Urinary bladder (tissue), 4 donors: ENCODE data around the gene MYOC. TPM values are rescaled to one million over a fixed set of nuclear protein-coding genes. Genes with fewer than 3 reads are reported as not detected.
A peak's percentile ranks its signal among the peaks of the same experiment; 100 is the strongest.
"Not testable (repeated sequence)": the region's sequence is repeated elsewhere in the genome, so short reads cannot be mapped to it uniquely, and the experiment has no call there.

ENCODE experiments used
- DNase-seq: peaks from one replicate; pipeline ENCODE4 v3.0.0-alpha.2; 2015; ENCODE audit errors: extremely low spot score
- H3K27ac ChIP-seq: one replicate; pipeline ENCODE4 v1.5.1; 2013; ENCODE audit warnings: low read depth, mild to moderate bottlenecking, moderate library complexity
- H3K36me3 ChIP-seq: one replicate; pipeline ENCODE4 v1.6.1; 2013; ENCODE audit warnings: mild to moderate bottlenecking, moderate library complexity; ENCODE audit not compliant: insufficient read depth
- H3K4me1 ChIP-seq: one replicate; pipeline ENCODE4 v1.6.1; 2013; ENCODE audit warnings: mild to moderate bottlenecking, moderate library complexity; ENCODE audit not compliant: insufficient read depth
- H3K4me3 ChIP-seq: one replicate; pipeline ENCODE4 v1.5.1; 2013; ENCODE audit warnings: low read depth, low read length
- WGBS: extraction: QIAGEN DNeasy Blood & Tissue Kit; methylation state at CpG from one replicate; pipeline ENCODE4 v1.1.7; 2013; 5-methylcytosine and 5-hydroxymethylcytosine counted together
- polyA plus RNA-seq: library from polyadenylated mRNA; stranded (reverse); fragments of 200-250 nt; gene quantifications from one replicate; pipeline ENCODE4 v1.2.3, GENCODE V29; 2013
- total RNA-seq: library from RNA; depleted of rRNA; stranded (reverse); fragments of >200 nt; gene quantifications from one replicate; pipeline ENCODE4 v1.2.3, GENCODE V29; 2014
- donor health status: healthy with polysubstance abuse.
- donor health status: healthy.

The MYOC gene
- total and polyA plus RNA-seq, 2 donors = 1.4 to 32.2 TPM

GRCh38 chr1:171663036-171663853 lies 10.8 kb upstream of the MYOC start:
- no peaks in the 10 kb centered on the region for H3K4me1 ChIP-seq
- WGBS = 60% methylated on average over 7 of the region's 7 CpGs
- no peak for DNase-seq
- H3K27ac ChIP-seq = no peak overlapping the region
- H3K4me3 ChIP-seq = no peak overlapping the region
- H3K36me3 ChIP-seq = no peaks in the 10 kb centered on the region

GRCh38 chr1:171661076-171661650 lies 8.7 kb upstream of the MYOC start:
- 88% methylated on average over 5 of the region's 5 CpGs for WGBS
- no peak overlapping the region for H3K4me3 ChIP-seq
- no peak overlapping the region for H3K27ac ChIP-seq
- no peak for DNase-seq
- no peaks in the 10 kb centered on the region for H3K36me3 ChIP-seq
- no peaks in the 10 kb centered on the region for H3K4me1 ChIP-seq

GRCh38 chr1:171656206-171656605 lies 3.7 kb upstream of the MYOC start:
- not testable (repeated sequence) for H3K36me3 ChIP-seq, H3K4me1 ChIP-seq, H3K4me3 ChIP-seq, DNase-seq, H3K27ac ChIP-seq
- WGBS = 95% methylated on average over 9 of the region's 9 CpGs

GRCh38 chr1:171655746-171656116 lies 3.2 kb upstream of the MYOC start:
- Histone ChIP-seq H3K4me1 (no peaks in the 10 kb centered on the region), H3K27ac (peak overlapping the region; percentile 55), H3K4me3 (no peak overlapping the region), H3K36me3 (no peaks in the 10 kb centered on the region)
- WGBS = 59% methylated on average over 6 of the region's 6 CpGs
- DNase-seq = no peak

- peak; percentile 43 for DNase-seq
- WGBS = 15% methylated on average over 24 of the region's 24 CpGs
- H3K4me3 ChIP-seq = no peak overlapping the region
- H3K36me3 ChIP-seq = no peaks in the 10 kb centered on the region
- no peaks in the 10 kb centered on the region for H3K4me1 ChIP-seq
- peak overlapping the region; percentile 90 for H3K27ac ChIP-seq
Measured at GRCh38 chr1:171654942-171655745, 2.7 kb upstream of the MYOC start.

- 17% methylated on average over 8 of the region's 8 CpGs for WGBS
- no peak overlapping the region for H3K4me3 ChIP-seq
- DNase-seq = no peak
Measured at GRCh38 chr1:171654201-171654941, 1.9 kb upstream of the MYOC start.

GRCh38 chr1:171653796-171654195 lies 1.3 kb upstream of the MYOC start:
- 22% methylated on average over 1 of the region's 1 CpG for WGBS
- DNase-seq = no peak
- Histone ChIP-seq H3K4me1 (no peaks in the 10 kb centered on the region), H3K27ac (peak overlapping the region; percentile 90), H3K4me3 (no peak overlapping the region), H3K36me3 (no peaks in the 10 kb centered on the region)

More at GRCh38 chr1:171654201-171654941, 1.9 kb upstream of the MYOC start:
- no peaks in the 10 kb centered on the region for H3K36me3 ChIP-seq
- H3K4me1 ChIP-seq = no peaks in the 10 kb centered on the region
- peak overlapping the region; percentile 90 for H3K27ac ChIP-seq

GRCh38 chr1:171646249-171646560 lies 6.3 kb downstream of the MYOC start:
- Histone ChIP-seq H3K36me3 (no peaks in the 10 kb centered on the region), H3K4me3 (no peak overlapping the region), H3K4me1 (no peaks in the 10 kb centered on the region), H3K27ac (no peak overlapping the region)
- WGBS = 68% methylated on average over 1 of the region's 1 CpG
- no peak for DNase-seq

GRCh38 chr1:171645553-171646248 lies 6.8 kb downstream of the MYOC start:
- WGBS = 18% methylated on average over 8 of the region's 8 CpGs
- peak; percentile 50 for DNase-seq
- no peak overlapping the region for H3K27ac ChIP-seq
- no peaks in the 10 kb centered on the region for H3K4me1 ChIP-seq
- H3K4me3 ChIP-seq = no peak overlapping the region
- H3K36me3 ChIP-seq = no peaks in the 10 kb centered on the region

- Histone ChIP-seq H3K27ac (peak overlapping the region; percentile 30), H3K4me3 (no peak overlapping the region), H3K4me1 (no peaks in the 10 kb centered on the region), H3K36me3 (no peaks in the 10 kb centered on the region)
- 16% methylated on average over 15 of the region's 15 CpGs for WGBS
- DNase-seq = peak; percentile 53
Measured at GRCh38 chr1:171644805-171645483, 7.5 kb downstream of the MYOC start.

- Histone ChIP-seq H3K27ac (no peak overlapping the region), H3K36me3 (no peaks in the 10 kb centered on the region), H3K4me3 (no peak overlapping the region), H3K4me1 (no peaks in the 10 kb centered on the region)
- DNase-seq = no peak
- WGBS = 79% methylated on average over 8 of the region's 8 CpGs
Measured at GRCh38 chr1:171643156-171643555, 9.3 kb downstream of the MYOC start.

GRCh38 chr1:171642197-171642596 lies 10.3 kb downstream of the MYOC start:
- 90% methylated on average over 4 of the region's 4 CpGs for WGBS
- Histone ChIP-seq H3K36me3 (no peaks in the 10 kb centered on the region), H3K4me1 (no peaks in the 10 kb centered on the region), H3K4me3 (no peak overlapping the region), H3K27ac (no peak overlapping the region)
- no peak for DNase-seq
